CD4-positive, alpha-beta T cell treated with Interleukin-4 for 1 hour (primary cell): ENCODE measurements around the gene MT1G.
"Not testable (repeated sequence)": the region's sequence is repeated elsewhere in the genome, so short reads cannot be mapped to it uniquely, and the experiment has no call there.

Source experiments
- DNase-seq, 2 donors: peaks; one replicate each; pipeline ENCODE4 v3.0.0-alpha.2; 2020 to 2022

The MT1G gene

GRCh38 chr16:56667581-56668571 is at the start of gene MT1G:
MT1G (minus strand) TSS chr16:56668065; CDS start chr16:56667993, 72 bp downstream.
- no peak for DNase-seq

GRCh38 chr16:56717532-56717931 is 49.7 kb upstream of the MT1G start:
- not testable (repeated sequence) for DNase-seq

GRCh38 chr16:56716761-56717160 is 48.9 kb upstream of the MT1G start:
- DNase-seq: no peak

- no peak for DNase-seq
Observed at GRCh38 chr16:56715126-56715525, 47.3 kb upstream of the MT1G start.

GRCh38 chr16:56713794-56714193 is 45.9 kb upstream of the MT1G start:
- no peak for DNase-seq

GRCh38 chr16:56711862-56712261 is 44.0 kb upstream of the MT1G start:
- no peak for DNase-seq

GRCh38 chr16:56710181-56710737 is 42.4 kb upstream of the MT1G start:
- no peak for DNase-seq

- no peak for DNase-seq
Observed at GRCh38 chr16:56709443-56710040, 41.7 kb upstream of the MT1G start.

GRCh38 chr16:56708525-56709442 is 40.9 kb upstream of the MT1G start:
- DNase-seq: peak; percentile 20

GRCh38 chr16:56702836-56703235 is 35.0 kb upstream of the MT1G start:
- DNase-seq: no peak

- DNase-seq: no peak
Observed at GRCh38 chr16:56701534-56701933, 33.7 kb upstream of the MT1G start.

- DNase-seq: no peak
Observed at GRCh38 chr16:56700631-56701030, 32.8 kb upstream of the MT1G start.

- DNase-seq: no peak
Observed at GRCh38 chr16:56700195-56700594, 32.3 kb upstream of the MT1G start.

GRCh38 chr16:56697456-56698155 is 29.7 kb upstream of the MT1G start:
- no peak for DNase-seq

- DNase-seq: no peak
Observed at GRCh38 chr16:56695246-56695645, 27.4 kb upstream of the MT1G start.

GRCh38 chr16:56691885-56692284 is 24.0 kb upstream of the MT1G start:
- no peak for DNase-seq

GRCh38 chr16:56690420-56691122 is 22.7 kb upstream of the MT1G start:
- no peak for DNase-seq

- no peak for DNase-seq
Observed at GRCh38 chr16:56689171-56689570, 21.3 kb upstream of the MT1G start.

GRCh38 chr16:56688762-56689161 is 20.9 kb upstream of the MT1G start:
- no peak for DNase-seq

- DNase-seq: no peak
Observed at GRCh38 chr16:56686758-56687157, 18.9 kb upstream of the MT1G start.

- no peak for DNase-seq
Observed at GRCh38 chr16:56684926-56685590, 17.2 kb upstream of the MT1G start.
